Measurements from ENCODE around the gene TCOF1. TPM values are rescaled to one million over a fixed set of nuclear protein-coding genes. Genes with fewer than 3 reads are reported as not detected.

Gene TCOF1
- total RNA-seq, 1 donor from 2014 or later = 91.1 TPM

DNA sequence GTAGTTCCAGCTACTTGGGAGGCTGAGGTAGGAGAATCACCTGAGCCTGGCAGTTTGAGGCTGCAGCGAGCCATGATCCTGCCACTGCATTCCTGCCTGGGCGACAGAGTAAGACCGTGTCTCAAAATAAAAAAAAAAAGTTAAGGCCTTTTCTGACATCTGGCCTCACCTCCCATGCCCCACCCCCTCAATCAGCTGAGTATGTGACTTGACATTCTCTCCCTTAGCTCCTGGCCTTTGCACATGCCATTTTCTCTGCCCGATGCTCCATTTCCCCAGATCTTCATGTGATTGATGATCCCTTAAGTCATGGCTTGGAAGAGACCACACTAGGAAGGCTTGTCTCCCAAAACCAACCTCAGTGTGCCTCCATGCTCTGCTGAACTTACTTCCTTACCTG lies 17.7 kb upstream of the TCOF1 start:
- Mint-ChIP-seq H3K4me1 (peaks cover 36% of the 10 kb centered on the region), H3K4me3 (no peak overlapping the region), H3K9me3 (peaks cover 3% of the 10 kb centered on the region), H3K27me3 (ENCODE audit: low read depth) (no peaks in the 10 kb centered on the region), H3K36me3 (ENCODE audit: low read depth) (no peaks in the 10 kb centered on the region), H3K27ac (ENCODE audit: unreplicated experiment) (no peak overlapping the region)
- DNase-seq (ENCODE audit: low read depth, low spot score) = no peak
- TF ChIP-seq, protein P1, sequence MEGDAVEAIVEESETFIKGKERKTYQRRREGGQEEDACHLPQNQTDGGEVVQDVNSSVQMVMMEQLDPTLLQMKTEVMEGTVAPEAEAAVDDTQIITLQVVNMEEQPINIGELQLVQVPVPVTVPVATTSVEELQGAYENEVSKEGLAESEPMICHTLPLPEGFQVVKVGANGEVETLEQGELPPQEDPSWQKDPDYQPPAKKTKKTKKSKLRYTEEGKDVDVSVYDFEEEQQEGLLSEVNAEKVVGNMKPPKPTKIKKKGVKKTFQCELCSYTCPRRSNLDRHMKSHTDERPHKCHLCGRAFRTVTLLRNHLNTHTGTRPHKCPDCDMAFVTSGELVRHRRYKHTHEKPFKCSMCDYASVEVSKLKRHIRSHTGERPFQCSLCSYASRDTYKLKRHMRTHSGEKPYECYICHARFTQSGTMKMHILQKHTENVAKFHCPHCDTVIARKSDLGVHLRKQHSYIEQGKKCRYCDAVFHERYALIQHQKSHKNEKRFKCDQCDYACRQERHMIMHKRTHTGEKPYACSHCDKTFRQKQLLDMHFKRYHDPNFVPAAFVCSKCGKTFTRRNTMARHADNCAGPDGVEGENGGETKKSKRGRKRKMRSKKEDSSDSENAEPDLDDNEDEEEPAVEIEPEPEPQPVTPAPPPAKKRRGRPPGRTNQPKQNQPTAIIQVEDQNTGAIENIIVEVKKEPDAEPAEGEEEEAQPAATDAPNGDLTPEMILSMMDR (conservative IDR thresholded peaks at IDR 0.05) = no peak

DNA sequence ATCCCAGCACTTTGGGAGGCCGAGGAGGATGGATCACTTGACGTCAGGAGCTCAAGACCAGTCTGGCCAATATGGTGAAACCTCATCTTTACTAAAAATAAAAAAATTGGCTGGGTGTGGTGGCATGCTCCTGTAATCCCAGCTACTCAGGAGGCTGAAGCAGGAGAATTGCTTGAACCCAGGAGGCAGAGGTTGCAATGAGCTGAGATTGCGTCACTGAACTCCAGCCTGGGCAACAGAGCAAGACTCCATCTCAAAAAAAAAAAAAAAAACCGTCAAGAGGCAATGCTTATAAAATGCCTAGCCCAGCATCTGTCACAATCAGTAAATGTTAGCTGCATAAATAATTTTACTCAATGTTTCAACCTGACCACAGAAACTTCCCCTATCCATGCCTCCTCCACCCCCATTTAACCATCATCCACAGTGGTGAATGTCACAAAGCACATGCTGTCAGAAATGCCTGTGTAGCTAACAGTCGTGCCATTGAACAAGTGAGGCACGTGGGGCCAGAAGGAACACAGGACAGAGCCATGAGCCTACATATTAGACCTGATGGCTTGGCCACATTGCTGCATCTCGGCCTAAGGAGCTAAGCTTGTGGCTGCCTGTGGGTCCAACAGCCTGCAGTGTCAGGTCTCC lies 16.8 kb upstream of the TCOF1 start:
- no peaks in the 10 kb centered on the region for H3K27me3 Mint-ChIP-seq (ENCODE audit: low read depth)
- peaks cover 40% of the 10 kb centered on the region for H3K4me1 Mint-ChIP-seq
- peaks cover 3% of the 10 kb centered on the region for H3K9me3 Mint-ChIP-seq
- no peak for DNase-seq (ENCODE audit: low read depth, low spot score)
- no peak overlapping the region for H3K4me3 Mint-ChIP-seq
- no peak overlapping the region for H3K27ac Mint-ChIP-seq (ENCODE audit: unreplicated experiment)
- no peaks in the 10 kb centered on the region for H3K36me3 Mint-ChIP-seq (ENCODE audit: low read depth)
- TF ChIP-seq, protein P1 (conservative IDR thresholded peaks at IDR 0.05) = no peak

DNA sequence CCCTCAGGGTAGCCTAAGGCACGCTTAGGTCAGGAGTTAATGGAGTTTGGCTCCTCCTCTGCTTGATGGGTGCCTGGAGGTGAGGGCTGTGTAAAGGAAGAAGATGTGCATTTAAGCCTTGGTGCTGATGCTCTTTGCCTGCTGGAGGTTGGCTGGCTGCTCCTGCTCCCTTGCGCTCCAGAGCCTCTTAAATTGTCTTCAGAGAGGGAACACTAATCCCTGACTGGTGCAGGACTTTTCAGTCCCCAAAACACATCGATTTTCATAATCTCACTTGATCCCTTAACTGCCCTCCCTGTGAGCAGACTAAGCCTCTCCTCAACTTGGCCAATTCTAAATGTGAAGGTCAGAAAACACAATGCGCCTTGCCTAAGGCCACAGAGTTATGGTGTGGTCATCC lies 16.2 kb upstream of the TCOF1 start:
- Mint-ChIP-seq H3K4me3 (no peak overlapping the region), H3K9me3 (peaks cover 3% of the 10 kb centered on the region), H3K27me3 (ENCODE audit: low read depth) (no peaks in the 10 kb centered on the region), H3K4me1 (peaks cover 45% of the 10 kb centered on the region), H3K36me3 (ENCODE audit: low read depth) (no peaks in the 10 kb centered on the region), H3K27ac (ENCODE audit: unreplicated experiment) (no peak overlapping the region)
- DNase-seq (ENCODE audit: low read depth, low spot score) = no peak
- TF ChIP-seq, protein P1 (conservative IDR thresholded peaks at IDR 0.05) = no peak

DNA sequence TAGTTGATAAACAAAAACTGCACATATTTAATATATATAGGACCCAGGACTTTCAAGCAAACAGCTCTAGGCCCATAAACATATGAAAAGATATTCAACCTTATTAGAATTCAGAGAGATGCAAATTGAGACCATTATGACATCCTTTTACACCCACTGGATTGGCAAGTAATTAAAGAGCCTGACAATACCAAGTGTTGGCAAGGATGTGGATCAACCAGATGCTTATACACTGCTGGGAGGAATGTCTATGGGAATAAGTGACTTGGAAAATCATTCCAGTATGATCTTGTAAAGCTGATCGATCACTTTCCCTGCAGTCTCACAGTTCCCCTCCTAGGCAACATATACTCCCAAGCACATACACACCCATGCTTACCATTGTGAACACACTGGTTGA lies 15.5 kb upstream of the TCOF1 start:
- H3K27me3 Mint-ChIP-seq (ENCODE audit: low read depth) = no peaks in the 10 kb centered on the region
- no peak for DNase-seq (ENCODE audit: low read depth, low spot score)
- no peak overlapping the region for H3K27ac Mint-ChIP-seq (ENCODE audit: unreplicated experiment)
- no peaks in the 10 kb centered on the region for H3K36me3 Mint-ChIP-seq (ENCODE audit: low read depth)
- peaks cover 3% of the 10 kb centered on the region for H3K9me3 Mint-ChIP-seq
- H3K4me1 Mint-ChIP-seq = peaks cover 52% of the 10 kb centered on the region
- H3K4me3 Mint-ChIP-seq = no peak overlapping the region
- TF ChIP-seq, protein P1 (conservative IDR thresholded peaks at IDR 0.05) = no peak

DNA sequence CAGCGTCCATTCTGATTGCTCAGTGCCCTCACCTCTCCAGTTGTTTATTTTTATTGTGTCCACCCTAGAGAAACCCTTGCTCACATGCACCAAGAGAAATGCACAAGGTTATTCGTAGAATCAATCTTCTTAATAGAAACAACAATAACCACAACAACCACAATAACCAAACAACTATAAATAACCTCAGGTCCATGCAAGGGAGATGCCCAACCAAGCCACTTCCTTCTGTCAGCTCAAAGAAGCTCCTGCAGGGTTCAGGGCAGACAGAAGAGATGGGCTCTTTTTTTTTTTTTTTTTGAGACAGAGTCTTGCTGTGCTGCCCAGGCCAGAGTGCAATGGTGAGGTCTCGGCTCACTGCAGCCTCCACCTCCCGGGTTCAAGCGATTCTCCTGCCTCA lies 14.9 kb upstream of the TCOF1 start:
- H3K27me3 Mint-ChIP-seq (ENCODE audit: low read depth) = no peaks in the 10 kb centered on the region
- TF ChIP-seq, protein P1 (conservative IDR thresholded peaks at IDR 0.05) = no peak
- no peaks in the 10 kb centered on the region for H3K36me3 Mint-ChIP-seq (ENCODE audit: low read depth)
- no peak overlapping the region for H3K27ac Mint-ChIP-seq (ENCODE audit: unreplicated experiment)
- H3K4me3 Mint-ChIP-seq = no peak overlapping the region
- no peak for DNase-seq (ENCODE audit: low read depth, low spot score)
- peaks cover 52% of the 10 kb centered on the region for H3K4me1 Mint-ChIP-seq
- no peaks in the 10 kb centered on the region for H3K9me3 Mint-ChIP-seq

All from neural crest cell (in vitro differentiated cells).